DOHH2 (cell line): ENCODE results near the gene MANEAL.

ENCODE experiments used
- H3F3A ChIP-seq: fragments of 200-600 bp; sonication (generic), shearing (Covaris generic); 2 replicates; pipeline ENCODE4 v1.6.0; 2016; ENCODE audit warnings: antibody characterized with exemption, mild to moderate bottlenecking; ENCODE audit not compliant: control insufficient read depth, insufficient read depth
- H3K27ac ChIP-seq: fragments of 200-600 bp; sonication (generic); 2 replicates; pipeline ENCODE4 v1.5.1; 2014; ENCODE audit warnings: low read depth, mild to moderate bottlenecking, low read length, moderate library complexity
- H3K27me3 ChIP-seq: fragments of 200-600 bp; sonication (generic); 2 replicates; pipeline ENCODE4 v1.6.1; 2014; ENCODE audit warnings: mild to moderate bottlenecking, low read length, mixed read lengths; ENCODE audit not compliant: control insufficient read depth
- H3K36me3 ChIP-seq: fragments of 200-600 bp; sonication (generic); 2 replicates; pipeline ENCODE4 v1.6.1; 2014; ENCODE audit warnings: mild to moderate bottlenecking, low read length, moderate library complexity, mixed read lengths; ENCODE audit not compliant: control insufficient read depth
- H3K4me1 ChIP-seq: fragments of 200-600 bp; sonication (generic); 2 replicates; pipeline ENCODE4 v1.6.1; 2014; ENCODE audit warnings: mild to moderate bottlenecking, low read length, mixed read lengths; ENCODE audit not compliant: control insufficient read depth
- H3K4me2 ChIP-seq: fragments of 200-600 bp; sonication (generic); 2 replicates; pipeline ENCODE4 v1.6.0; 2014; ENCODE audit warnings: mild to moderate bottlenecking, low read length, moderate library complexity
- H3K4me3 ChIP-seq: fragments of 200-600 bp; sonication (generic); 2 replicates; pipeline ENCODE4 v1.5.1; 2014; ENCODE audit warnings: mild to moderate bottlenecking, low read length, mixed read lengths
- H3K79me2 ChIP-seq: fragments of 200-600 bp; sonication (generic); 2 replicates; pipeline ENCODE4 v1.6.1; 2014; ENCODE audit warnings: mild to moderate bottlenecking, low read length, mixed read lengths; ENCODE audit not compliant: control insufficient read depth
- H3K9me2 ChIP-seq: fragments of 200-600 bp; sonication (generic); replicated peaks from 2 replicates; pipeline ENCODE4 v1.6.1; 2014; ENCODE audit warnings: mild to moderate bottlenecking, low read length, mixed read lengths; ENCODE audit not compliant: control insufficient read depth
- H3K9me3 ChIP-seq: fragments of 200-600 bp; sonication (generic); 2 replicates; pipeline ENCODE4 v1.6.1; 2014; ENCODE audit warnings: antibody characterized with exemption, low read length, mixed read lengths; ENCODE audit not compliant: control insufficient read depth, insufficient read depth
- H4K20me1 ChIP-seq: fragments of 200-600 bp; sonication (generic); 2 replicates; pipeline ENCODE4 v1.6.0; 2014; ENCODE audit warnings: low read depth, mild to moderate bottlenecking, antibody characterized with exemption, low read length, moderate library complexity; ENCODE audit not compliant: control insufficient read depth, insufficient read depth
- EZH2phosphoT487 ChIP-seq: fragments of 200-600 bp; sonication (generic); IDR thresholded peaks from 2 replicates; pipeline ENCODE4 v1.6.1; 2017; ENCODE audit warnings: borderline replicate concordance, mild to moderate bottlenecking, antibody characterized with exemption, low read length, moderate library complexity, mixed read lengths
- TF ChIP-seq, protein P1 (sequence below): fragments of 200-600 bp; sonication (generic); IDR thresholded peaks from one replicate; pipeline ENCODE4 v1.5.1; 2014; ENCODE audit warnings: antibody characterized with exemption, mild to moderate bottlenecking, low read depth, low read length; ENCODE audit not compliant: poor library complexity, severe bottlenecking

The MANEAL gene

GRCh38 chr1:37840711-37841110, 47.1 kb downstream of the MANEAL start:
- Histone ChIP-seq H3K36me3 (peaks cover 58% of the 10 kb centered on the region), H3K4me1 (no peaks in the 10 kb centered on the region), H3K27ac (no peak overlapping the region), H3K9me2 (no peaks in the 10 kb centered on the region), H3K4me3 (no peak overlapping the region), H4K20me1 (no peaks in the 10 kb centered on the region; the same call in 1 of the 2 replicates), H3K4me2 (no peak overlapping the region), H3F3A (no peaks in the 10 kb centered on the region), H3K27me3 (no peaks in the 10 kb centered on the region), H3K9me3 (no peaks in the 10 kb centered on the region), H3K79me2 (peaks cover 27% of the 10 kb centered on the region)
- TF ChIP-seq EZH2phosphoT487: no peak
- TF ChIP-seq, protein P1, sequence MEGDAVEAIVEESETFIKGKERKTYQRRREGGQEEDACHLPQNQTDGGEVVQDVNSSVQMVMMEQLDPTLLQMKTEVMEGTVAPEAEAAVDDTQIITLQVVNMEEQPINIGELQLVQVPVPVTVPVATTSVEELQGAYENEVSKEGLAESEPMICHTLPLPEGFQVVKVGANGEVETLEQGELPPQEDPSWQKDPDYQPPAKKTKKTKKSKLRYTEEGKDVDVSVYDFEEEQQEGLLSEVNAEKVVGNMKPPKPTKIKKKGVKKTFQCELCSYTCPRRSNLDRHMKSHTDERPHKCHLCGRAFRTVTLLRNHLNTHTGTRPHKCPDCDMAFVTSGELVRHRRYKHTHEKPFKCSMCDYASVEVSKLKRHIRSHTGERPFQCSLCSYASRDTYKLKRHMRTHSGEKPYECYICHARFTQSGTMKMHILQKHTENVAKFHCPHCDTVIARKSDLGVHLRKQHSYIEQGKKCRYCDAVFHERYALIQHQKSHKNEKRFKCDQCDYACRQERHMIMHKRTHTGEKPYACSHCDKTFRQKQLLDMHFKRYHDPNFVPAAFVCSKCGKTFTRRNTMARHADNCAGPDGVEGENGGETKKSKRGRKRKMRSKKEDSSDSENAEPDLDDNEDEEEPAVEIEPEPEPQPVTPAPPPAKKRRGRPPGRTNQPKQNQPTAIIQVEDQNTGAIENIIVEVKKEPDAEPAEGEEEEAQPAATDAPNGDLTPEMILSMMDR: no peak

- Histone ChIP-seq H3K27me3 (no peaks in the 10 kb centered on the region), H4K20me1 (no peaks in the 10 kb centered on the region; the same call in 1 of the 2 replicates), H3K9me2 (no peaks in the 10 kb centered on the region), H3K9me3 (no peaks in the 10 kb centered on the region), H3F3A (no peaks in the 10 kb centered on the region), H3K79me2 (peaks cover 35% of the 10 kb centered on the region), H3K4me2 (no peak overlapping the region), H3K4me3 (no peak overlapping the region), H3K4me1 (no peaks in the 10 kb centered on the region), H3K36me3 (peaks cover 52% of the 10 kb centered on the region), H3K27ac (no peak overlapping the region)
- no peak for TF ChIP-seq EZH2phosphoT487
- TF ChIP-seq, protein P1: no peak
Observed at GRCh38 chr1:37841652-37842051, 48.0 kb downstream of the MANEAL start.

DNA sequence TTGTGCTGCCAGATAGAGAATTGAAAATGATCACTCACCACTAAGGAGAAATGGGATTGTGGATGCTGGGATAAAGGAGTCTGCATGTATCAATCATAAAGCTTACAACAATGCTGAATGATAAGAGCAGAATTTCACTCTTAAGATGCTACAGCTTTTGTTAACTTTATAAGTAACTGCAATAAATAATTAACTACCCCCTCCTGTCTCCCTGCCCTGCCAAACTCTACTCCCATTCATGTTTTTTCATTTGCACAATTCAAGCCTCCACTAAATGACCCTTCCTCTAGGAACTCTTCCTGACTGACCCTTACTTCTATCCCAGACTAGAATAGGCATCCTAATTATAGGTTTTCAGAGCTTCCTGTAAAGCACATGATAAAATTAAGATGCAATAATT, 50.9 kb downstream of the MANEAL start:
- H3K9me2 ChIP-seq: no peaks in the 10 kb centered on the region
- no peak overlapping the region for H3K4me3 ChIP-seq
- H3K27me3 ChIP-seq: no peaks in the 10 kb centered on the region
- no peaks in the 10 kb centered on the region for H3F3A ChIP-seq
- peaks cover 50% of the 10 kb centered on the region for H3K36me3 ChIP-seq
- no peak overlapping the region for H3K4me2 ChIP-seq
- H3K9me3 ChIP-seq: no peaks in the 10 kb centered on the region
- no peak overlapping the region for H3K27ac ChIP-seq
- H3K4me1 ChIP-seq: peaks cover 6% of the 10 kb centered on the region
- H4K20me1 ChIP-seq: no peaks in the 10 kb centered on the region; the same call in 1 of the 2 replicates
- TF ChIP-seq, protein P1: no peak
- TF ChIP-seq EZH2phosphoT487: no peak
- H3K79me2 ChIP-seq: peaks cover 64% of the 10 kb centered on the region
